Sigmoid colon (tissue), 7 donors: ENCODE measurements around the gene SLC16A12. TPM values are rescaled to one million over a fixed set of nuclear protein-coding genes. Genes with fewer than 3 reads are reported as not detected.

ENCODE experiments used
- DNase-seq: peaks from one replicate; pipeline ENCODE4 v3.0.0-alpha.2; 2019
- H3K27ac ChIP-seq, 4 donors: fragments of 200-600 bp; sonication (generic); one replicate each; pipeline ENCODE4 v1.5.1; 2016 to 2019; ENCODE audit warnings: mild to moderate bottlenecking in 1 of 4
- H3K27me3 ChIP-seq, 3 donors: fragments of 200-600 bp; sonication (generic); one replicate each; pipeline ENCODE4 v1.5.1; 2019; ENCODE audit warnings: mild to moderate bottlenecking in 1 of 3
- H3K36me3 ChIP-seq, 4 donors: fragments of 200-600 bp; sonication (generic); one replicate each; pipeline ENCODE4 v1.5.1; 2016 to 2019
- H3K4me1 ChIP-seq, 4 donors: fragments of 200-600 bp; sonication (generic); one replicate each; pipeline ENCODE4 v1.5.1; 2017 to 2019
- H3K4me3 ChIP-seq, 4 donors: fragments of 200-600 bp; sonication (generic); one replicate each; pipeline ENCODE4 v1.5.1; 2017 to 2019; ENCODE audit warnings: mild to moderate bottlenecking in 2 of 4, moderate library complexity in 1 of 4
- H3K9me3 ChIP-seq, 4 donors: fragments of 200-600 bp in 3 of 4; sonication (generic) in 3 of 4; one replicate each; pipeline versions ENCODE4 v1.5.1 to v1.6.1; 2013 to 2019
- CTCF ChIP-seq, 4 experiments: fragments of 450-650 bp in 3 of 4; fragments of 200-600 bp in 1 of 4; IDR thresholded peaks; one replicate each; pipeline ENCODE4 v1.5.1; 2016 to 2019; ENCODE audit warnings: antibody characterized with exemption in 4 of 4, mild to moderate bottlenecking in 3 of 4, moderate library complexity in 2 of 4
- EP300 ChIP-seq, 4 donors: sonication (generic); formaldehyde crosslinking; IDR thresholded peaks; one replicate each; pipeline ENCODE4 v1.6.1; 2017; ENCODE audit warnings: antibody characterized with exemption in 4 of 4
- POLR2A ChIP-seq, 2 donors: fragments of 450-650 bp; IDR thresholded peaks; one replicate each; pipeline ENCODE4 v1.6.1; 2016; ENCODE audit warnings: antibody characterized with exemption in 2 of 2, mild to moderate bottlenecking in 2 of 2, moderate library complexity in 2 of 2
- POLR2AphosphoS5 ChIP-seq, 4 donors: sonication (generic); formaldehyde crosslinking; IDR thresholded peaks; one replicate each; pipeline ENCODE4 v1.6.1; 2017; ENCODE audit warnings: antibody characterized with exemption in 4 of 4
- WGBS, 2 donors: extraction: QIAGEN DNeasy Blood & Tissue Kit; methylation state at CpG; one replicate each; pipeline ENCODE4 v1.1.7; 2013; 5-methylcytosine and 5-hydroxymethylcytosine counted together
- intact Hi-C: fragments of 100-400 bp; cut with DNase I; formaldehyde crosslinking; loops from one replicate; pipeline ENCODE4 v1.15.1; 2023
- polyA plus RNA-seq, 3 donors: library from polyadenylated mRNA; stranded (reverse); fragments of 200-250 nt; gene quantifications; one replicate each; pipeline ENCODE4 v1.2.3, GENCODE V29; 2013
- total RNA-seq, 4 donors: library from RNA; depleted of rRNA; stranded (reverse); fragments of >200 nt; gene quantifications; one replicate each; pipeline ENCODE4 v1.1.0, GENCODE V29; 2016
- donor health status: healthy with polysubstance abuse.
- donor health status: Bipolar disorder and iron deficiency.
- donor health status: healthy.

Gene SLC16A12
- total and polyA plus RNA-seq, 7 donors: 0.13 to 3.9 (median 1.3) TPM; not detected in 1

- Histone ChIP-seq H3K27ac (no peak overlapping the region), H3K27me3 (no peaks in the 10 kb centered on the region), H3K9me3 (no peaks in the 10 kb centered on the region), H3K4me1 (peaks cover 0 to 4% (median 0%) of the 10 kb centered on the region in 4 donors), H3K4me3 (no peak overlapping the region), H3K36me3 (no peaks in the 10 kb centered on the region)
- TF ChIP-seq CTCF (IDR thresholded peaks at IDR 0.05) (no peak), POLR2AphosphoS5 (IDR thresholded peaks at IDR 0.05) (no peak), POLR2A (IDR thresholded peaks at IDR 0.05) (no peak), EP300 (IDR thresholded peaks at IDR 0.05) (no peak)
- DNase-seq: no peak
- intact Hi-C loops: no loop called here
- 80 to 88% methylated on average over 7 of the region's 7 CpGs for WGBS, 2 donors
Measured at GRCh38 chr10:89555688-89556445, 20.5 kb upstream of the SLC16A12 start.

GRCh38 chr10:89554433-89554832, 19.0 kb upstream of the SLC16A12 start:
- peaks cover 0 to 4% (median 0%) of the 10 kb centered on the region in 4 donors for H3K4me1 ChIP-seq
- no peaks in the 10 kb centered on the region for H3K27me3 ChIP-seq
- intact Hi-C loops: no loop called here
- no peak overlapping the region for H3K4me3 ChIP-seq
- TF ChIP-seq POLR2A (IDR thresholded peaks at IDR 0.05) (no peak), EP300 (IDR thresholded peaks at IDR 0.05) (no peak), POLR2AphosphoS5 (IDR thresholded peaks at IDR 0.05) (no peak), CTCF (IDR thresholded peaks at IDR 0.05) (no peak)
- no peaks in the 10 kb centered on the region for H3K36me3 ChIP-seq
- no peak overlapping the region for H3K27ac ChIP-seq
- peaks cover 0 to 2% (median 0%) of the 10 kb centered on the region in 4 donors for H3K9me3 ChIP-seq
- no peak for DNase-seq
- WGBS, 2 donors: 59 to 82% methylated on average over 1 of the region's 1 CpG

GRCh38 chr10:89553064-89553734, 17.8 kb upstream of the SLC16A12 start:
- WGBS, 2 donors: 80 to 81% methylated on average over 5 of the region's 5 CpGs
- H3K36me3 ChIP-seq: no peaks in the 10 kb centered on the region
- peaks cover 0 to 2% (median 0%) of the 10 kb centered on the region in 4 donors for H3K9me3 ChIP-seq
- no peaks in the 10 kb centered on the region for H3K27me3 ChIP-seq
- peaks cover 0 to 4% (median 0%) of the 10 kb centered on the region in 4 donors for H3K4me1 ChIP-seq
- H3K4me3 ChIP-seq: no peak overlapping the region
- H3K27ac ChIP-seq: no peak overlapping the region
- TF ChIP-seq POLR2AphosphoS5 (IDR thresholded peaks at IDR 0.05) (peak in 1 of 4 donors; percentile 27), CTCF (IDR thresholded peaks at IDR 0.05) (no peak)
- intact Hi-C loops: no loop called here
- DNase-seq: no peak

- WGBS, 2 donors: 90 to 91% methylated on average over 4 of the region's 4 CpGs
- Histone ChIP-seq H3K4me1 (peaks cover 0 to 4% (median 0%) of the 10 kb centered on the region in 4 donors), H3K4me3 (no peak overlapping the region), H3K27me3 (no peaks in the 10 kb centered on the region), H3K27ac (no peak overlapping the region), H3K36me3 (no peaks in the 10 kb centered on the region), H3K9me3 (peaks cover 0 to 2% (median 0%) of the 10 kb centered on the region in 4 donors)
- no peak for DNase-seq
- intact Hi-C loops: no loop called here
- TF ChIP-seq CTCF (IDR thresholded peaks at IDR 0.05): no peak
- TF ChIP-seq POLR2AphosphoS5 (IDR thresholded peaks at IDR 0.05): no peak
- no peak for TF ChIP-seq POLR2A (IDR thresholded peaks at IDR 0.05)
- TF ChIP-seq EP300 (IDR thresholded peaks at IDR 0.05): no peak
Measured at GRCh38 chr10:89552213-89552612, 16.8 kb upstream of the SLC16A12 start.
